Mesenchymal stem cell (in vitro differentiated cells and primary cell): ENCODE results near the gene SDSL.

Experiments used
- DNase-seq: peaks from one replicate; pipeline ENCODE4 v3.0.0-alpha.2; 2013
- H2AFZ ChIP-seq: one replicate; pipeline ENCODE4 v1.6.1; 2013; ENCODE audit warnings: low read depth, mild to moderate bottlenecking, control low read depth, inconsistent platforms, low read length, moderate library complexity
- H2AK5ac ChIP-seq: 2 replicates; pipeline ENCODE4 v1.6.1; 2013; ENCODE audit warnings: low read length, moderate library complexity, mild to moderate bottlenecking, inconsistent platforms; ENCODE audit not compliant: severe bottlenecking
- H2BK120ac ChIP-seq: one replicate; pipeline ENCODE4 v1.6.1; 2013; ENCODE audit warnings: low read depth, mild to moderate bottlenecking, inconsistent platforms, low read length, moderate library complexity
- H2BK12ac ChIP-seq, 2 experiments: one replicate each; pipeline ENCODE4 v1.6.1; 2013; ENCODE audit warnings: inconsistent platforms in 2 of 2, low read length in 2 of 2, mild to moderate bottlenecking in 2 of 2, moderate library complexity in 2 of 2, control low read depth in 1 of 2
- H2BK15ac ChIP-seq: one replicate; pipeline ENCODE4 v1.6.1; 2013; ENCODE audit warnings: mild to moderate bottlenecking, low read depth, inconsistent platforms; ENCODE audit not compliant: poor library complexity, severe bottlenecking
- H2BK5ac ChIP-seq: 2 replicates; pipeline ENCODE4 v1.6.1; 2013; ENCODE audit warnings: low read depth, mild to moderate bottlenecking, low read length, control low read depth, inconsistent platforms; ENCODE audit not compliant: poor library complexity, severe bottlenecking
- H3K14ac ChIP-seq, 2 experiments: one replicate each; pipeline ENCODE4 v1.6.1; 2013; ENCODE audit warnings: inconsistent platforms in 2 of 2, low read length in 2 of 2, control low read depth in 1 of 2, mild to moderate bottlenecking in 1 of 2, moderate library complexity in 1 of 2
- H3K18ac ChIP-seq, 2 experiments: one replicate each; pipeline ENCODE4 v1.6.1; 2013; ENCODE audit warnings: inconsistent platforms in 2 of 2, low read length in 2 of 2, control low read depth in 1 of 2, low read depth in 1 of 2, mild to moderate bottlenecking in 1 of 2
- H3K23ac ChIP-seq, 2 experiments: one replicate each; pipeline ENCODE4 v1.6.1; 2013; ENCODE audit warnings: inconsistent platforms in 2 of 2, low read length in 2 of 2, mild to moderate bottlenecking in 2 of 2, moderate library complexity in 2 of 2, control low read depth in 1 of 2
- H3K27ac ChIP-seq: 2 replicates; pipeline ENCODE4 v1.5.1; 2013; ENCODE audit warnings: mild to moderate bottlenecking, moderate library complexity, low read length, control low read depth, inconsistent platforms; ENCODE audit not compliant: poor library complexity, severe bottlenecking
- H3K27me3 ChIP-seq, 2 experiments: 2 replicates each; pipeline versions ENCODE4 v1.6.1 to v1.7.0; 2013; ENCODE audit warnings: low read length in 2 of 2, mild to moderate bottlenecking in 2 of 2, moderate library complexity in 2 of 2, control low read depth in 1 of 2, inconsistent platforms in 1 of 2; ENCODE audit not compliant: control insufficient read depth in 1 of 2, insufficient read depth in 1 of 2
- H3K36me3 ChIP-seq, 2 experiments: 2 replicates each; pipeline versions ENCODE4 v1.6.1 to v1.7.0; 2013; ENCODE audit warnings: low read length in 2 of 2, control low read depth in 1 of 2, inconsistent platforms in 1 of 2, low read depth in 1 of 2, mild to moderate bottlenecking in 1 of 2; ENCODE audit not compliant: insufficient read depth in 2 of 2, control insufficient read depth in 1 of 2
- H3K4ac ChIP-seq, 2 experiments: one replicate each; pipeline ENCODE4 v1.6.1; 2013; ENCODE audit warnings: inconsistent platforms in 2 of 2, low read length in 2 of 2, mild to moderate bottlenecking in 2 of 2, moderate library complexity in 2 of 2, control low read depth in 1 of 2, low read depth in 1 of 2
- H3K4me1 ChIP-seq: 2 replicates; pipeline ENCODE4 v1.6.1; 2013; ENCODE audit warnings: low read depth, low read length, control low read depth; ENCODE audit not compliant: control insufficient read depth, insufficient read depth
- H3K4me2 ChIP-seq: 2 replicates; pipeline ENCODE4 v1.6.1; 2013; ENCODE audit warnings: low read length, mild to moderate bottlenecking, inconsistent platforms; ENCODE audit not compliant: poor library complexity, severe bottlenecking
- H3K4me3 ChIP-seq, 2 experiments: 2 replicates each; pipeline versions ENCODE4 v1.5.1 to v1.7.0; 2013; ENCODE audit warnings: low read length in 2 of 2, mild to moderate bottlenecking in 2 of 2, control low read depth in 1 of 2, low read depth in 1 of 2; ENCODE audit not compliant: insufficient read depth in 1 of 2
- H3K79me1 ChIP-seq: replicated peaks from 2 replicates; pipeline ENCODE4 v1.6.1; 2013; ENCODE audit warnings: mild to moderate bottlenecking, control low read depth, low read length, inconsistent platforms; ENCODE audit not compliant: poor library complexity, severe bottlenecking
- H3K9ac ChIP-seq: 2 replicates; pipeline ENCODE4 v1.7.0; 2013; ENCODE audit warnings: mild to moderate bottlenecking, low read length, moderate library complexity
- H3K9me3 ChIP-seq: 2 replicates; pipeline ENCODE4 v1.7.0; 2013; ENCODE audit warnings: mild to moderate bottlenecking, low read length; ENCODE audit not compliant: control insufficient read depth
- H4K8ac ChIP-seq: one replicate; pipeline ENCODE4 v1.6.1; 2013; ENCODE audit warnings: inconsistent platforms, mild to moderate bottlenecking, low read length, moderate library complexity
- H4K91ac ChIP-seq: one replicate; pipeline ENCODE4 v1.6.1; 2013; ENCODE audit warnings: mild to moderate bottlenecking, low read length, inconsistent platforms
- WGBS: methylation state at CpG from one replicate; pipeline ENCODE4 v1.1.7; 2013; ENCODE audit warnings: mixed read lengths; 5-methylcytosine and 5-hydroxymethylcytosine counted together

SDSL gene

DNA sequence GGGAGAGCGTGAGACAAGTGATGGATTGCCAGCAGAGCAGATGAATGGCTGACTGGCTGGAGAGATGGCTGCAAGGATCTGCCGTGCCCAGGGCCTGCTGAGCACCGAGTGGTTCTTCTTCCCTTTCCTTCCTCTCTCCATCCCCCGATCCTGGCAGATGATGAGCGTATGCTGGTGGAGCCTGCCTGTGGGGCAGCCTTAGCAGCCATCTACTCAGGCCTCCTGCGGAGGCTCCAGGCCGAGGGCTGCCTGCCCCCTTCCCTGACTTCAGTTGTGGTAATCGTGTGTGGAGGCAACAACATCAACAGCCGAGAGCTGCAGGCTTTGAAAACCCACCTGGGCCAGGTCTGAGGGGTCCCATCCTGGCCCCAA is 15.5 kb downstream of the SDSL start:
- peaks cover 47 to 50% of the 10 kb centered on the region in 2 experiments for H3K27me3 ChIP-seq
- H3K9ac ChIP-seq: no peak overlapping the region
- no peak overlapping the region for H4K8ac ChIP-seq
- H3K4me1 ChIP-seq: peaks cover 4% of the 10 kb centered on the region
- H2BK5ac ChIP-seq: no peak overlapping the region
- 83% methylated on average over 7 of the region's 9 CpGs for WGBS
- H2BK12ac ChIP-seq: no peak overlapping the region
- H3K27ac ChIP-seq: no peak overlapping the region
- no peaks in the 10 kb centered on the region for H3K9me3 ChIP-seq
- H3K4me3 ChIP-seq: no peak overlapping the region
- H3K36me3 ChIP-seq: no peaks in the 10 kb centered on the region
- H3K4ac ChIP-seq: no peak overlapping the region
- H3K14ac ChIP-seq: no peak overlapping the region
- no peak overlapping the region for H2AFZ ChIP-seq
- no peak overlapping the region for H3K18ac ChIP-seq
- no peak overlapping the region for H2BK15ac ChIP-seq
- no peak overlapping the region for H3K4me2 ChIP-seq
- DNase-seq: no peak
- no peak overlapping the region for H2BK120ac ChIP-seq
- no peak overlapping the region for H3K23ac ChIP-seq
- no peak overlapping the region for H2AK5ac ChIP-seq
- H3K79me1 ChIP-seq: no peaks in the 10 kb centered on the region
- no peak overlapping the region for H4K91ac ChIP-seq

DNA sequence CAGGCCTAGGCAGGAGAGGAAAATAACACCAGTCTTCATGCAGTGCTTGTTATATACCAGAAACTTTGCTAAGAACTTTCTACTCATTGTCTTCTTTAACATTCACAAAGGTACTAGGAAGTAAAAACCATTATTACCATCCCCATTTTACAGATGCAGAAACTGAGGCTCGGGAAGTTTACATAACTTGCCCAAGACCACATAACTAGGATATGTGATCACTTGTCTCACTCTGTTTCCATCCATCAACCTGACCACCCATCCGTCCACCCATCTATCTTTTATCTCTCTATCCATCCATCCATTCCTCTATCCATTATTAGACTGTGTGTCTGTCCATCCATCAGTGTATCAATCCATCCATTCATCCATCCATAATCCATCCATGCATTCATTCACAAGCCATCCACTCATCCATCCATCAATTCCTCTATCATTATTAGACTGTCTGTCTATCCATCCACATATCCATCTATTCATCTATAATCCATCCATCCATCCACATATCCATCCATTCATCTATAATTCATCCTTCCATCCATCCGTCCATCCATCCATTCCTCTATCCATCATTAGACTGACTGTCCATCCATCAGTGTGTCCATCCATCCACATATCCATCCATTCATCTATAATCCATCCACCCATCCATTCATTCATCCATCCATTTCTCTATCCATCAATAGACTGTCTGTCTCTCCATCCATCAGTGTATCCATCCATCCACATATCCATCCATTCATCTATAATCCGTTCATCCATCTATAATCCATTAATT is 16.5 kb downstream of the SDSL start:
- no peak overlapping the region for H3K23ac ChIP-seq
- no peak for DNase-seq
- H4K91ac ChIP-seq: no peak overlapping the region
- no peak overlapping the region for H2BK12ac ChIP-seq
- H3K27ac ChIP-seq: no peak overlapping the region
- H2AFZ ChIP-seq: no peak overlapping the region
- H3K4ac ChIP-seq: no peak overlapping the region
- H3K14ac ChIP-seq: no peak overlapping the region
- H2BK120ac ChIP-seq: no peak overlapping the region
- no peak overlapping the region for H2AK5ac ChIP-seq
- no peak overlapping the region for H2BK15ac ChIP-seq
- H3K9me3 ChIP-seq: no peaks in the 10 kb centered on the region
- H3K18ac ChIP-seq: no peak overlapping the region
- H2BK5ac ChIP-seq: no peak overlapping the region
- no peak overlapping the region for H3K4me3 ChIP-seq
- no peak overlapping the region for H3K4me2 ChIP-seq
- no peaks in the 10 kb centered on the region for H3K79me1 ChIP-seq
- peak overlapping the region; percentile 44 for H3K9ac ChIP-seq
- H3K36me3 ChIP-seq: no peaks in the 10 kb centered on the region
- peaks cover under 1% of the 10 kb centered on the region for H3K4me1 ChIP-seq
- H4K8ac ChIP-seq: no peak overlapping the region
- 76% methylated on average over 4 of the region's 4 CpGs for WGBS
- peaks cover 56 to 57% of the 10 kb centered on the region in 2 experiments for H3K27me3 ChIP-seq

DNA sequence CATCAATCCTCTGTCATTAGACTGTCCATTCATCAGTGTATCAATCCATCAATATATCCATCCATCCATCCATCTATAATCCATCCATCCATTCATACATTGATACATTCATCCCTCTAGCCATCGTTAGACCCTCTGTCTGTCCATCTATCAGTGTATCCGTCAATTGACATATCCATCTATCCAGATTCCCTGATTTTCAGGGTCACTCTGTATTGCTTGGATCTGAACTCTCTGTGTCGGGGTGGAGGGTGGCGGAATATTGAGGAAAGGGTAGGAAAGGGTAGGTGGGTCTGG is 17.1 kb downstream of the SDSL start:
- Histone ChIP-seq H3K4me1 (no peaks in the 10 kb centered on the region), H3K4ac (no peak overlapping the region), H2AFZ (no peak overlapping the region), H3K4me2 (no peak overlapping the region), H3K27me3 (peaks cover 58 to 60% of the 10 kb centered on the region in 2 experiments), H2BK120ac (no peak overlapping the region), H3K79me1 (no peaks in the 10 kb centered on the region), H3K9me3 (no peaks in the 10 kb centered on the region), H3K36me3 (no peaks in the 10 kb centered on the region), H2BK5ac (no peak overlapping the region), H3K23ac (no peak overlapping the region), H4K91ac (no peak overlapping the region), H3K18ac (no peak overlapping the region), H3K4me3 (no peak overlapping the region), H3K14ac (no peak overlapping the region), H2AK5ac (no peak overlapping the region), H3K27ac (no peak overlapping the region), H2BK15ac (no peak overlapping the region), H4K8ac (no peak overlapping the region), H3K9ac (peak overlapping the region; percentile 44), H2BK12ac (no peak overlapping the region)
- WGBS: 7% methylated on average over 3 of the region's 4 CpGs
- DNase-seq: no peak

DNA sequence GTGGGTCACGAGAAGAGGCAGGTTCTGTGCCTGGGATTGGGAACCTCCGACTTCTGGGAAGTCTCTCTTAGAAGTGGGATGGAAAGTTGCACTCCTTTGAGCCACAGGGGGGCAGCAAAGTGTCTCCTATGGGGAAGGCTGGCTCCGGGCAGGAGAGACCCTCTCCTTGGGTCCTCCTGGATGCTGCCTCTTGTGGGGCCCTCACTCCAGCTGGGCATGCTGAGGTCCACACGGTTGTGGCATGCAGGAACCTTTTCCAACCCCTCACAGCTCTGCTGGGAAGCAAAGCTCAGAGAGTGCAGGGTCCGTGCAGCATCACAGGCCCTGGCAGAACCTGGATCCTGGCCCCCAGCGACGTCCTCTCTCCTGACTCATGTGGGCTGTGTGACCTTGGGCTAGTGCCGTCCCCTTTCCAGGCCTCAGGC is 17.4 kb downstream of the SDSL start:
- H3K9ac ChIP-seq: no peak overlapping the region
- H2BK5ac ChIP-seq: no peak overlapping the region
- no peak overlapping the region for H2BK12ac ChIP-seq
- H2AK5ac ChIP-seq: no peak overlapping the region
- peaks cover 61% of the 10 kb centered on the region in 2 experiments for H3K27me3 ChIP-seq
- H3K4me2 ChIP-seq: no peak overlapping the region
- no peak overlapping the region for H3K23ac ChIP-seq
- no peak overlapping the region for H3K18ac ChIP-seq
- peak; percentile 48 for DNase-seq
- no peak overlapping the region for H2BK120ac ChIP-seq
- H3K4ac ChIP-seq: no peak overlapping the region
- H2BK15ac ChIP-seq: no peak overlapping the region
- 46% methylated on average over 8 of the region's 8 CpGs for WGBS
- H2AFZ ChIP-seq: no peak overlapping the region
- no peaks in the 10 kb centered on the region for H3K9me3 ChIP-seq
- H3K14ac ChIP-seq: no peak overlapping the region
- H3K36me3 ChIP-seq: no peaks in the 10 kb centered on the region
- H3K4me1 ChIP-seq: no peaks in the 10 kb centered on the region
- no peak overlapping the region for H4K8ac ChIP-seq
- H3K27ac ChIP-seq: no peak overlapping the region
- H4K91ac ChIP-seq: no peak overlapping the region
- no peak overlapping the region for H3K4me3 ChIP-seq
- no peaks in the 10 kb centered on the region for H3K79me1 ChIP-seq
